ENCODE data around the gene NOTCH3. TPM values are rescaled to one million over a fixed set of nuclear protein-coding genes. Genes with fewer than 3 reads are reported as not detected.

The NOTCH3 gene
- total RNA-seq, 1 donor = 0.31 TPM

DNA sequence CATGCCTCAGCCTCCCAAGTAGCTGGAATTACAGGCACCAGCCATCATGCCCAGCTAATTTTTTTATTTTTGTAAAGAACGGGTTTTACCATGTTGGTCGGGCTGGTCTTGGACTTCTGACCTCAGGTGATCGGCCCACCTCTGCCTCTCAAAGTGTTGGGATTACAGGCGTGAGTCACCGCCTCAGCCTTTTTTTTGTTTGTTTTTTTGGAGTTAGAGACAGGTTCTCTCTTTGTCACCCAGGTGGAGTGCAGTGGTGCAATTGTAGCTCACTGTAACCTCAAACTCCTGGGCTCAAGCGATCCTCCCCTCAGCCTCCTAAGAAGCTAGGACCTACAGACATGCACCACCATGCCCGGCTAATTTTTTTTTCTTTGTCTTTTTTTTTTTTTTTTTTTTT is 15.6 kb upstream of the NOTCH3 start:
- Histone ChIP-seq H3K9me3 (ENCODE audit: low read depth, low read length) (no peaks in the 10 kb centered on the region), H3K4me1 (ENCODE audit: insufficient read depth, low read length) (peaks cover 16% of the 10 kb centered on the region), H3K4me3 (ENCODE audit: low read length) (no peak overlapping the region), H3K27me3 (ENCODE audit: insufficient read depth, low read length) (no peaks in the 10 kb centered on the region)

DNA sequence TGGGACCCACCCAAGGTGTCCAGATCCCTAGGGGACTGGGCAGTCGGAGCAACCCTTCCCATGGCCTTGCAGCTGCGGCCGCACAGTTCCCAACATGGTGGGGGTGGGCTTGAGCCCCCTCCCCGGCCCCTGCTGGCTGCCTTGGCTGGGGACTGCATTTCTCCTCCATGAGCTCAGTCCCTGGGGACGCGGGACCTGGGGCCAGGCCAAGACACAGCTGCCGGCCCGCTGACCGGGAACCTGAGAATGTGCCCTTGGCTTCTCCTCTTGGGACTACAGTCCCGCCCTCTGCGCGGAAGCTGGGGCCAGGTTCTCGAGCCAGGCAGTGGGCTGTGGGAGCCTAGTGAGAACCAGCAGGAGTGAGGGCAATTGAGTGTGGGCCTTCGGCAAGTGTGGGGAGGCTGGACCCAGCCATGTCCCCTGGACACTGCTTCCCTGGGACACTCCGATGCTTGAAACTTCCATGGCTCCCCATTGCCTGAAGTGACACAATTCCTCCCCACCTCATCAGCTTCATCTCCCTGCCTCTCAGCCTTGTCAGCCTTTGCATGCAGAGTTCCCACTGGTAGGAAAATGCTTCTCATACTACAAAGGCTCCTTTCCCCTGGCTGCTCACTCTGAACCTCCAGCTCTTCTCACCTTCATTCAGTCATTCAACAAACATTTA is 13.1 kb upstream of the NOTCH3 start:
- Histone ChIP-seq H3K4me1 (ENCODE audit: insufficient read depth, low read length) (peaks cover 37% of the 10 kb centered on the region), H3K27me3 (ENCODE audit: insufficient read depth, low read length) (no peaks in the 10 kb centered on the region), H3K4me3 (ENCODE audit: low read length) (no peak overlapping the region), H3K9me3 (ENCODE audit: low read depth, low read length) (no peaks in the 10 kb centered on the region)

DNA sequence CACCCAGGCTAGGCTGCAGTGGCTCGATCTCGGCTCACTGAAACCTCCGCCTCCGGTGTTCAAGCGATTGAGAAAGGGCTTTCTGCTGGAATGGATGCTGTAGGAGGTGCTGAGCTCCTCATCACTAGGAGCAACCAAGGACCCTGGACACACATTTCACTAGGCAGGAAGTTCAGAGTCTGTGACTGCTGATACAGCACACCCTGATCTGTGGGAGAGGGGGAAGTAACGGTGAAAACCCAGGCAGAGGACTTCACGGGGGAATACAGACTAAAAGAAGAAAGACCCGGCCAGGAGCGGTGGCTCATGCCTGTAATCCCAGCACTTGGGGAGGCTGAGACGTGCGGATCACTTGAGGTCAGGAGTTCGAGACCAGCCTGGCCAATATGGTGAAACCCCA is 11.9 kb upstream of the NOTCH3 start:
- Histone ChIP-seq H3K9me3 (ENCODE audit: low read depth, low read length) (no peaks in the 10 kb centered on the region), H3K4me3 (ENCODE audit: low read length) (no peak overlapping the region), H3K4me1 (ENCODE audit: insufficient read depth, low read length) (peaks cover 40% of the 10 kb centered on the region), H3K27me3 (ENCODE audit: insufficient read depth, low read length) (no peaks in the 10 kb centered on the region)

DNA sequence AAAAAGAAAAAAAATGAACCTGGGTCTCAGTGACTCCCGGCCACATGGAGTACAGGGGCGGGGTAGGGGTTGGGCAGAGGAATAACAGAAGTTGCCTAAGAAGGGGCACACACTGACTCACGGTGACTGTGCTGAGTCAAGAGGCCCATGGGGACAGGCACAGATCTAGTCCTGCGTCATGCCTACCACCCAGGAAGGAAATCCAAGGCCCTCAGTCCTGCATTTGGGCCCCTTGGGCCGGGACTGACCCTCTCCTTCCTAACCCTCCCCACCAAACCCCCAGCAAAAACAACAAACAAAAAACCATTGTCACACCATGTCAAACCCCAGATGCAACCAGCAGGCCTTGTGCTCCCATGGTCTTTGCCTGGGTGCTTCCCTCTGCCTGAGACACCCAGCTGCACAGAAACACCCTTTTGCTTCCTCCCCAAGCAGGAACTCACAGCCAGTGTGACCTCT is 9.6 kb upstream of the NOTCH3 start:
- Histone ChIP-seq H3K4me3 (ENCODE audit: low read length) (no peak overlapping the region), H3K4me1 (ENCODE audit: insufficient read depth, low read length) (peaks cover 40% of the 10 kb centered on the region), H3K9me3 (ENCODE audit: low read depth, low read length) (no peaks in the 10 kb centered on the region), H3K27me3 (ENCODE audit: insufficient read depth, low read length) (peaks cover 2% of the 10 kb centered on the region)

DNA sequence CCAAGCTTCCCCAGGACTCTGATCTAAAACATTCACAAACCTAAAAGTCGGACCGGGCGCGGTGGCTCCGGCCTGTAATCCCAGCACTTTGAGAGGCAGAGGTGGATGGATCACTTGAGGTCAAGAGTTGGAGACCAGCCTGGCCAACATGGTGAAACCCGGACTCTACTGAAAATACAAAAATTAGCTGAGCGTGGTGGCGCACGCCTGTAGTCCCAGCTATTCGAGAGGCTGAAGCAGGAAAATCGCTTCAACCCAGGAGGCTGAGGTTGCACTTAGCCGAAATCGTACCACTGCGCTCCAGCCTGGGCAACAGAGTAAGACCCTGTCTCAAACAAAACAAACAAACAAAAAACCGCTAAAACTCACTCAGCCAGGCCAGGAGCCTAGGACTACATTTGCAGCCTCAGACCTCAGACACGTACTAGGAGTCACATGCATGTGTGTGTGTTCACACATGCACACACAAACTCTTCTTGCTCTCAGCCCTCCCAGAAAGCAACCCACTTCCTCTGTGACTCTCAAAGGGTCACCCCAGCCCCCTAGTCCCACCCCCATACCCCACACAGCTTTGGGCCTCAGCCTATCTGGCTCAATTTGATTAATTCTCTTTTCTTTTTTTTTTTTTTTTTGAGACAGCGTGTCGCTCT is 704 bp upstream of the NOTCH3 start:
- no peak overlapping the region for H3K4me3 ChIP-seq (ENCODE audit: low read length)
- peaks cover 28% of the 10 kb centered on the region for H3K27me3 ChIP-seq (ENCODE audit: insufficient read depth, low read length)
- no peaks in the 10 kb centered on the region for H3K9me3 ChIP-seq (ENCODE audit: low read depth, low read length)

DNA sequence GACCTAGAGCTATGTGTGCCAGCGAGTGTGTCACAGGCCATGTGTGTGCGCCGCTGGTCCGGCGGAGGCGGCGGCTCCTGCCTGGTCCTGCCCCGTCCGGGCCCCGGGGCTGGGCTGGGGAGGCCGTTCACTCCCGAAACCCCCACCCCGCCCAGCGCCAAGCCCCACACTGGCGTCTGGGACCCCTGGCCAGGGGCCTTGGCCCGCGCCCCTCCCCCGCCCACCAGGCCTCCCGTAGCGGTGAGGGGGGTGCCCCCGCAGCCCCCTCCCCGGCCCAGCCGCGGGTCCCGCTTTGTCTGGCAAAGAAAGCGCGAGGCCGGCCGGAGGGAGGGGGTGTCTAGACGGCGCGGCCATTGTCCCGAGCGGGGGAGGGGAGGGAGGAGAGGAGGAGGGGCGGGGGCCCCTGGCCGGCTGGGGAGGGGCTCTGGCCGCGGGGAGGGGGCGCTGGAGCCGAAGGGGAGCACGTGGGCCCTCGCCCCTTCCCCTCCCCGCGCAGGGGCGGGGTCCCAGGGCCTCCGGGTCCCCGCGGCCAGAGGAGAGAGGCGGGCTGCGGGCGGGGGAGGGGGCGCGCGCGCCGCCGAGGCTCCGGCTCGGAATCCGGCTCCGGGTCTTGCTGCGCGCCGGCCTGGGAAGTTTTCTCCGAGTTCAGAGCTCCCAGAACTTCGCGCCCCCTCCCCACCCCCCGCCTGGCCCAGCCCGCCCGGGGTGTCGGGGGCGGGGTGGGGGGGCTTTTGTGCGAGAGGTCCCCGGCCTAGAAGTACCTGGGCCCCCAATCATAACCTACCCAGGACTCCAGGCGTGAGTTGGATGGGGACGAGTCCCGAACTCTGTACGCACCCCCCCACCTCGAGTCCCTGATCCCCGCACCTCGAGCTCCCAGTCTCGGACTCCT is 888 bp downstream of the NOTCH3 start:
- no peak overlapping the region for H3K4me3 ChIP-seq (ENCODE audit: low read length)
- peaks cover 8% of the 10 kb centered on the region for H3K4me1 ChIP-seq (ENCODE audit: insufficient read depth, low read length)
- H3K27me3 ChIP-seq (ENCODE audit: insufficient read depth, low read length) = peaks cover 35% of the 10 kb centered on the region
- no peaks in the 10 kb centered on the region for H3K9me3 ChIP-seq (ENCODE audit: low read depth, low read length)

More for the DNA sequence above, 704 bp upstream of the NOTCH3 start:
- peaks cover 8% of the 10 kb centered on the region for H3K4me1 ChIP-seq (ENCODE audit: insufficient read depth, low read length)

DNA sequence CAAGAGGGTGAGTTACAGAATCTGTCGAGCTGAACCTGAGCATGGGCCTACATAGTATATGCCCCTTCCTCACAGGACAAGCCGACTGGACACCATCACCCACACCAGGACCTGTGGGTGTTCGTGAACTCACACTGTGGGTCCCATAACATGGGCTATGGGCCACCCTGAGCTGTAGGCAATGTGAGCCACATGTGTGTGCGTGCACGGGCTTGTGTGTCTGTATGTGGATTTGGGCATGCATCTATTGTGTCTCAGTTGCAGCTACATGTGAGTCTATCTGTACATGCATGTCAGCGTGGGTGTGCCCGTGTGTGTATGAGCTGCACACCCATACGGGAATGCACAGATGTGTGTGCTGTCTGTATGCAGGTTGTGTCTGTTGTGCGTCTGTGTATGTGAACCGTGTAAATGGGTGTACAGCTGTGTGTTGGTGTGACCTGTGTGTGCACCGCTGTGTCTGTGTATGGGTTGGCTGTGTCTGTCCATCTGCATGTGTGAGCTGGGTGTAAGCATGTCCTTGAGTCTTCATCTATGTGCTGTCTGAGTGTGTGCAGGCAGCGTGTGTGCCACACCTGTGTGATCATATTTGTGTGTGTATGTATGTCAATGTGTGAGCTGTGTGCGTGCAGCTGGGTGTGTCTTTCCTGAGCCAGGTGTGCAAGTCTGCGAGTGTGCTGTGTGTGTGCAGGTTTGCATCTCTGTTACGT is 1.7 kb downstream of the NOTCH3 start:
- Histone ChIP-seq H3K4me1 (ENCODE audit: insufficient read depth, low read length) (peaks cover 8% of the 10 kb centered on the region), H3K9me3 (ENCODE audit: low read depth, low read length) (no peaks in the 10 kb centered on the region), H3K27me3 (ENCODE audit: insufficient read depth, low read length) (peaks cover 43% of the 10 kb centered on the region), H3K4me3 (ENCODE audit: low read length) (no peak overlapping the region)

DNA sequence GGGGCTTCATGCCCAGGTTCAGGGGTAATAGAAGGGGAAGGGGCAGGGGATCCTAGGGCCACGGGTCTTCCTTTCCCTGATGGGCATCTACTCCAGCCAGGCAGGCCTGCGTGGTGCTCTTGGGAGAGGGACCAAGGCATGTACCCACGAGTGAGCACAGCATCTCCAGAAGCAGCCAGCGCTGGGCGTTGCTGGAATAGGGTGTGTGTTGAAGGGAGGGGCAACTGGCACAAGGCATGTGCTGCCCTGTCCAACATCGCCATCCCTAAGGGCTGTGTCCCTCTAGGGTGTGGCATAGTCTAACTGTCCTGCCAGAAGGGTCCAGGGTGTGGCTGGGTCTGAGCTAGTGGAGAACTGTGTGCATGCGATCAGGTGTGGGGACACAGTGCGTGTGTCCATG is 2.9 kb downstream of the NOTCH3 start:
- Histone ChIP-seq H3K4me1 (ENCODE audit: insufficient read depth, low read length) (peaks cover 8% of the 10 kb centered on the region), H3K4me3 (ENCODE audit: low read length) (no peak overlapping the region), H3K9me3 (ENCODE audit: low read depth, low read length) (no peaks in the 10 kb centered on the region), H3K27me3 (ENCODE audit: insufficient read depth, low read length) (peaks cover 45% of the 10 kb centered on the region)

DNA sequence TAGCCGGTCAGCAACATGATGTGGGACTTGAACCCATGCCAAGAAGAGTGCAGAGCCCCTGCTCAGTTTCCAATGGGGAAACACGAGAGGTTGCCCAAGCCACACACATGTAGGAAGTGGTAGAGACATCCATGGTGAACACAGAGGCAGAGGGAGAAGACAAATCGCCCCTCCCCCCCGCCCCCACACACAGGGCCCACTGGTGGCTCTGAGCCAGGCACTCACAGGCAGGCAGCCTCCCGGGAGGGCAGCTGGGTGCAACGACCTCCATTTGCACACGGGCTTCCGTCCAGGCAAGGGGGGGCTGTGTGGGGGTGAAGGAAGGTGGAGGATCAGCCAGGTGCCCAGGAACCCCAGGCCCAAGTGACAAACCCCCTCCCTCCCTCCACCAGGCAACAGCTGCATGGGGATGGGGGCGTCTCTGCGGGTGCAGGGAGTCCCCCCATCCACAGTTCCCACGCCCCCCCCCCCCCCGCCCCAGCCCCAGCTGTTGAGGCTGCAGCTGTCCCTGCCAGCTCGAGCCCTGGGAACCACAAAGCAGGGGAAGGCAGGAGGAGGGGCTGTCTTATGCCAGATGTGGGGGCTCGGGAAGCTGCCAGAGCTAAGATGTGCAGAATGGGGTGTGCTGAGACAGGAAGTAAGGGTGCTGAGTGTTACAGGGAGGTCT is 3.4 kb downstream of the NOTCH3 start:
- H3K27me3 ChIP-seq (ENCODE audit: insufficient read depth, low read length) = peaks cover 45% of the 10 kb centered on the region
- no peaks in the 10 kb centered on the region for H3K9me3 ChIP-seq (ENCODE audit: low read depth, low read length)
- H3K4me3 ChIP-seq (ENCODE audit: low read length) = no peak overlapping the region
- H3K4me1 ChIP-seq (ENCODE audit: insufficient read depth, low read length) = peaks cover 8% of the 10 kb centered on the region

DNA sequence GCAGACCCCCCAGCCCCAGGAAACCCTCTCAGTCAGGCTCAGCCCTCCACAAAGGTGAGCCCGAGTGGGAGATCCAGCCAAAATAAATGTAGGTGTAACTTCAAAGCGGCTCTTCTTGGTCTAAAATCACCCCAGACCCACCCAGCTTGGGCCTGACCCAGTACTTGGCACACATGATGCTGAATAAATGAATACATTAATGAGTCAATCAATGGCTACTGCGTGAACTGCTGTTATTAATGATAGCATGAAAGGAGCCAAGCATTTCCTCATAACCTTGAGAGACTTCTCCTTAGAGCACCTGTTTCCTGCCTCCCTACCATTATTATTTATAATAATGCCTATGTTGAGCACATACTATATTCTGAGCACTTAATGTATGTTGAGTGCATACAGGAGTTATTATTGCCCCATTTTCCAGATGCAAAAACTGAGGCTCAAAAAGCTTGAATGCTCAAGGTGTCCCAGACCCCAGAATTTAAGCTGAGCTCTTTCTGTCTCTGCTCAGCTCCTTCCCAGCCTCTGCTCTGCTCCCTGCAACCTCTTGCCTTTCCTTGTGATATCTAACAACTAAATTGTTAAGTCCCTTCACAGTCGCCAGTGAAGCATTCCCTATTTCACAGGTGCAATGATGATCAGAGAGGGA is 4.3 kb downstream of the NOTCH3 start:
- no peaks in the 10 kb centered on the region for H3K9me3 ChIP-seq (ENCODE audit: low read depth, low read length)
- H3K27me3 ChIP-seq (ENCODE audit: insufficient read depth, low read length) = peaks cover 43% of the 10 kb centered on the region
- H3K4me3 ChIP-seq (ENCODE audit: low read length) = no peak overlapping the region
- peaks cover 8% of the 10 kb centered on the region for H3K4me1 ChIP-seq (ENCODE audit: insufficient read depth, low read length)

DNA sequence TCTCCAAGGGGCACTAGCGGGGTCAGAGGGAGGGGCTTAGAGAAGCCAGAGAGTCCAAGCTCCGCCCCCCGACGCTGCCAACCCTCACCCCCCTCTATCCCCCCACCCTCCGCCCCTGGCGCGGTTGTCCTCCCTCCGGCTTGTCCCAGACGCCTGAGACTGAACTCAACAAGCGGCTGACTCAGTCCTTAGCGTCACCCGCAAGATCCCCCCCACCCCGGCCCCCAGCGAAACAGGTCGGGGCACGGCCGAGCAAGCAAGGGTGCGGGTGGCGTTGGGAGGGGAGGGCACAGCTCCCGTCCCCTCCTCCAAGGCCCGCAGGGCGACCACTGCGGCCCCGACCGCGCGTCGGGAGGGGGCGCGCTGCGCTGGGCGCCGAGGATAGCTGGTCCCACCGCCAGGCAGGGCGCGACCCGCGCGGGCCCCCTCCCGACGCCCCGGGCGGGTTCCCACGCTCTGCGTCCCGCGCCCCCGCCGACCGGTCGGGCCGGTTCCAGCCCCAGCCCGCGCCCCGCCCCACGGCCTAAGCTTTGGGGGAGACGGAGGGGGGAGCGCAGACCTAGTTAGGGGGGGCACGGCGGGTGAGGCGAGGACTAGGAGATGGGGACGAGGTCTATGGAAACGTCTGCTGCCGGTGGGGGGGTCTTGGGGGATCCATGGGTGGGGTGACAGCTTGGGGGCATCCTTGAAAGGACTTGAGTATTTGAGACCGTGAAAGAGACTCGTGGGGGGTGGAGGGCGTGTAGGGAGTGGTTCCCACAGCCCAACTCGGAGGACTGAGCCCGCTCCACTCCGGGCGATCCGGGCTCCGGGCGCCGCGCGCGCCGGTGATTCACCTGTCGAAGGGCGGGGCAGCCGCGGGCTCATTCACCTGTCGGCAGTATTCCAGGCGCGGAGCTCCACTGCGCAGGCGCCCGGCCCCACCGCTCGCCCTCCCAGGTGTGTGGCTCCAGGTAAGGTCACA is 5.1 kb downstream of the NOTCH3 start:
- Histone ChIP-seq H3K27me3 (ENCODE audit: insufficient read depth, low read length) (peaks cover 39% of the 10 kb centered on the region), H3K4me1 (ENCODE audit: insufficient read depth, low read length) (peaks cover 8% of the 10 kb centered on the region), H3K4me3 (ENCODE audit: low read length) (no peak overlapping the region), H3K9me3 (ENCODE audit: low read depth, low read length) (no peaks in the 10 kb centered on the region)

DNA sequence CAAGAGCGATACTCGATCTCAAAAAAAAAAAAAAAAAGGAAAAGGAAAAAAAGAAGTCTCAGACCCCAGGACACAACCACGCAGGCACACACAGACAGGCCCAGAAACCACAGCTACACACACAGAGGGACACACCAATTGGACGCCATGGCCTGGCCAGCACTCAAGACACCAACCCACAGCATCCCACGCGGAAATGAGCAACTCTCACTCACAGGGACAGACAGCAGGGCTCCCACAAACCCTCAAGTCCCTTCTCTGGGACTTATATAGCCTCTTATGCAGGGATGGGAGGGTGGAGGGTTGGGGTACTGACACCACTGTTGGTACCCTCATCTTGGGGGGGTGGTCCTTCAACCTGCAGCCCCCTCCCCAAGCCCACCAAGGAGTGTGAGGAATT is 5.9 kb downstream of the NOTCH3 start:
- Histone ChIP-seq H3K27me3 (ENCODE audit: insufficient read depth, low read length) (peaks cover 36% of the 10 kb centered on the region), H3K4me1 (ENCODE audit: insufficient read depth, low read length) (peaks cover 5% of the 10 kb centered on the region), H3K4me3 (ENCODE audit: low read length) (no peak overlapping the region), H3K9me3 (ENCODE audit: low read depth, low read length) (no peaks in the 10 kb centered on the region)

DNA sequence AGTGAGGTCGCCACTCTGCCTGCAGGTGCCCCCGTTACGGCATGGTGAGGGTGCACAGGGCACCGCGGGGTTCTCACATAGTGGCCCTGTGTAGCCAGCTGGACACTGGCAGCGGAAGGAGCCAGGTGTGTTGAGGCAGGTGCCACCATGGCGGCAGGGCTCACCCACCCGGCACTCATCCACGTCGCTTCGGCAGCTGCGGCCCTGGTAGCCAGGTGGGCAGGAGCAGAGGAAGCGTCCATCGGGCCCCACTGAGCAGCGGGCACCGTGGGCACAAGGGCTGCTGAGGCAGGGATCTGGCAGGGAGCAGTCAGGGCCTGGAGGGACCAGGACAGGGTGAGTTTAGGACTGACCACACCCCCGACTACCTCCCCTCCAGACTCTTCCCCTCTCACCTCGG is 8.8 kb downstream of the NOTCH3 start:
- no peaks in the 10 kb centered on the region for H3K9me3 ChIP-seq (ENCODE audit: low read depth, low read length)
- no peak overlapping the region for H3K4me3 ChIP-seq (ENCODE audit: low read length)
- peaks cover 23% of the 10 kb centered on the region for H3K27me3 ChIP-seq (ENCODE audit: insufficient read depth, low read length)
- H3K4me1 ChIP-seq (ENCODE audit: insufficient read depth, low read length) = peaks cover 3% of the 10 kb centered on the region

Measured in mononuclear cell (primary cell).